IPS-NIHi7 (cell line): ENCODE measurements around the gene PAX7.

ENCODE experiments used
- DNase-seq: peaks from one replicate; pipeline ENCODE4 v3.0.0; 2012; ENCODE audit warnings: mixed read lengths; ENCODE audit errors: extremely low spot score

Gene PAX7

DNA sequence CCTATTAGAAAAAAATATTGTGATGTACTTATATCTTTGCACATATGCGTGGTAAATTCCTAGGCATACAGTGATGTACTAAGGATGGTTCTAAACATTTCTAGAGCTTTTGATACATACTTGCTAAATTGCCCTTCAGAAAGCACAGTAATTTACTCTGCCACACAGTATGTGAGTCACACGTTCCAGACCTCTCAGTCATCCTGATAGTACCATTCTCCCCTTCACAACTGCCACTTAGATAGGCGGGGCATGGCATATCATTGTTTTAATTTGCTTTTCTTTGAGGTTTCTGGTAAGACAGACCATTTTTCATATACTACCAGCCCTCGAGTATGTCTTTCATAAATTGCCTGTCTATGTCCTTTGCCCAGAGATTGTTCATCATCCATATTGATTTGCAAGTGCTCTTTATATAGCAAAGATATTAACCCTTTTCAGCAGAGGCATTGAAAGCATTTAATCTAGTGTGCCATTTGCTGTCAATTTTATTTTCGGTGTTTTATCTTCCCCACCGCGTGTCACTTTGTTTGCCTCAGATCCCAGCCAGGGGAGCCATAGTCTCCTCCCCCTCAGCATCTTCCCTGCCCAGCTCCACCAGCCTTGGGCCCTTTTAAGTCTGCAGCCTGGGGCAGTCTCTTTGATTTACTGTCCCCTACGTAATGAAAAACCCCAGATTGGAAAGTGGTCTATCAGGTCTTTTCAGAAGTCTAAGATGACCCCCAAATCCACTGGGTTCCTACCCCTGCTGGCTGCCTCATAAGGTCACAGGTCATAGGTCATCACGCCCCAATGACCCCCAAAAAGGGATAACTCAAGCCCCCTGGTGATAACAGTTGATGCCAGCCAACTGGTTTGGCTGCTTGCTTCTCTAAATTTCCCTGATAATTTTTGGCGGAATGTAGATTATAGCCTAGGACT lies 11.8 kb upstream of the PAX7 start:
- no peak for DNase-seq

DNA sequence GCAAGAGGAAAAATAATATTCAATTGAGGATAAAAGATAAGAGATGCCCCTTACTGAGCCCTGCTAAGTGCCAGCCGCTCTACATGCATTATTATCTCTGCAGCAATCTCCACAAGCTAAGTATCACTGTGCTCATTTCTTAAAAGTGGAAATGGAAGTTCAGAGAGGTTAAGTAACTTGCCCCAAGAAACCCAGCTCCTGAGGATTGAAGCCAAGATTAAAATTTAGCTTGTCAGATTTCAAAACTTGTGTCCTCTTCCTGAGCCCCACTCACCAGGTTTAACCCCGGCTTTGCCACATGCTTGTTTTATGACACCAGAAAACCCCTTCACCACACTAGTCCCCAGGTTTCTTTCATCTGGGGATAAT lies 11.2 kb upstream of the PAX7 start:
- no peak for DNase-seq

DNA sequence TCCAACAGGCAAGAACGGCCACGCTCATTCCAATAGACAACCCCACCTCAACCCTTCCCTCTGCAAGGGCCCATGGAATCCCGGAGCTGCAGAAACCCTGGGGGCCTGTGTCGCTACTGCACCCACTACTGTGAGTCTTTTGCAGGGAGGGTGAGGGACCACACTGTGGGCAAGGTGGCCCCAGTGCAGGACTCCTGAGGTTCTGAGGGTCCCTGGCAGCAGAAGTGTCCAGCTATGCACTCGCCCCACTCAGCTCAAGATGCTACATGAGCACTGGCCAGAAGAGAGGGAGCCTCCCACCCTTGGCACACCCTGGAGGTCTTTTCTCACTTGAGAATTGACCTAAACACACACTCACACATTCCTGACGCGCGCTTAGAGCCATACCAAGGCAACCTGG lies 2.1 kb upstream of the PAX7 start:
- DNase-seq: no peak

DNA sequence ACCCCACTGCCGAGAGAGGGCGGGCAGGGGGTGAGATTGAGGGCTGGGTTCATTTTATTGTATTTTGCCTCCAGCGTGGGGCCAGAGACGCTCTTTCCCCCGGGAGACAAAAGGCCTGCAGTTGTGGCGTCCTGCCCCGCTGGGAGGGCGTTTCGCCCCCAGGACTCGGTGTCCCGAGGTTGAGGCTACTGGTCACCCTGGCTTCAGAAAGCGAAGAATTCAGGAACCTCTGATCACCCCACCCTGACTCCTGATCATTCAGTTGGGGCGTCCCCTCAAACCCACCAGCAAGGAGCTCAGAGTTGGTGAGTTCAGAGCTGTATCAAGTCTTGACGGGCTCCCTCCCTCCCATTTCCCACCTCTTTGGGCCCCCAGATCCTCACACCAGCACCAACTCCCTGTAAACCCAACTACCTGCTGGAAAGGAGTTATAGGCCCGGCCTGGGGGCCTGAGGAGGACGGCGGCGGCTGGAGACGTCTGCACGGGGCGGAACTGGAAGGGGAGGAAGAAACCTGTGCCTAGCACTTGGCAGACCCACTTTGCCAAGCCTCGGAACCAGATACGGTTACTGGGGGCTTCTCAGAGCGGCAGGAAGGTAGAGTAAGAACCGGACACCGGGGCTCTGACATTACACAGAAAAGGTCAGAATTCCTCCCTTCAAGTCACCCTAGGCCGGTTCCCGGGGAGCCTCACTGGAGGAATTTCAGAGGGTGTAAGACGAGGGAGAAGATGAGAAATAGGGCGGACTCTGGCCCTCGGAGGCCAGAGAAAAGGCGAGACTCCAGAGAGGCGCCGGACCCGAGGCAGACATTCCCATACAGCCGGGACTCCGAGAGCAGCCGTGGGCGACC lies 761 bp upstream of the PAX7 start:
- DNase-seq: no peak

DNA sequence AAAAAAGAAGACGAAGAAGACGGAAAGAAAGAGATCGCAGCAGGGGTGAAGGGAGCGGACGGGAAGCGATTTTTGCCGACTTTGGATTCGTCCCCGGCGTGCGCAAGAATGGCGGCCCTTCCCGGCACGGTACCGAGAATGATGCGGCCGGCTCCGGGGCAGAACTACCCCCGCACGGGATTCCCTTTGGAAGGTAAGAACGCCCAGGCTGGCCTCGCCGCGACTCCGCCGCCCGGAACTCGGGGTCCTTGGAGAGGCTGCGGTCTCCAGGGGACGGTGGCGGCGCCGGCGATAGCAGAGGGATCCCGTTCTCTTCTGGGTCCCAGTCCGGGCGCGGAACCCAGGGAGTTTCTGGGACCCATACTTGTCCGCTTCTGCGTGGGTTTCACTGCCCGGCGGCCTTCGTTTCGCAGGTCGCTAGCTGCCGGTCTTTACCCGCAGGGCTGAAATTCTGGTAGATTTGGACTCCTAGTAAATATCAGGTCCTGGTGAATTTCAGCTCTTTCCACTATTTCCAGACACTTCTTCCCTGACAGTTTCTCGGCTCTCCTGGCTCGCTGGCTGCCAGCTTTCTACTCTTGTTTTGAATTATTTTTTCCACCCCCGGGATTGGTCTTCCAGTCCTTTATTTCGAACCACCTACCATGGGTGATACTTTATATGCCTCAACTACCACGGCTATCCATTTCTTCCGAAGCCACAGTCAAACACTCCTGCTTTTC lies 1.0 kb downstream of the PAX7 start:
- no peak for DNase-seq

DNA sequence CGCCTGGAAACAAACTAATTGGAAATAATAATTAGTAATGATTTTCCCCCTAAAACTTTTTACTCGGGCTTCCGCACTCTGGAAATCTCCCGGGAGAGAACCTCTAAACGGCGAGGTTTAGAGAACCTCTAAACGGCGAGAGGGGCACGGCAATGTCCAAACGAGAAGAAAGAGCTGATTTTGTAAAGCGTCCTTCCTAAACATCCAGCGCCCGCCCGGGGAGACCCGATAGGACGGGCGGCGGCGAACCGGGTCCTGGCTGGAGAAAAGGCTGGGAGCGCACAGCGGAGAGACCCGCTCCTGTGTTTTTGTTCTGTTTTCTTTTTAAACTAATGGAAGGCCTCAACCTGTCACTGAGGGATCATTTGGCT lies 1.6 kb downstream of the PAX7 start:
- no peak for DNase-seq

DNA sequence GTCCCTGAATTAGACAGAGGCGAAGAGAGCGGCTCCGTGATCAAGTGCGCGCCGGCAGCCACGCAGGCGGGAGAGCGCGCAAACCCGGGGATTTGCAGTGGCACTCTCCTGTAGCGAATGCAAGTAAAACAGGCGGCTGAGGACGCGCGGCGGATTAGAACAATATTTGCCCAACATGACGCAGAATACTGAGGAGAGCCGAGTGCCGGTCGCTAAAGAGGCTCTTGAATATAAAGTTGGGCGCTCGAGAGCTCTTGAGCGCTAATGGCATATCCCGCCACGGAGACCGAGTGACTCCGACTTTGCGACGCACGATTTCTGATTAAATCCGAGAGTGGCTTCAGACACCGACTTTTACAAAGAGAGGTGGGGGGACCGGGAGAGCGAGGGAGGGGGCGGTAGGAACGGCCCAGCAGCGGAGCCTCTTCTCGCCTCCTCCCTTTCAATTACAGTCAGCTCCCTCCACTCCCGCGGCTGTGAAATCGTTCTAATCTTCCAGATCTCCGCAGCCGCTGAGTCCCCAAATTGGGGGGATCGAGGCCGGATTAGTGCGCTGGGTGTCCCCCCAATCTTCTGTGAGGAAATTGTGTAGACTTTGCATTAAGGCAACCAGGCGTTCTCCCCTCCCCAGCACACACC lies 2.3 kb downstream of the PAX7 start:
- DNase-seq: no peak

DNA sequence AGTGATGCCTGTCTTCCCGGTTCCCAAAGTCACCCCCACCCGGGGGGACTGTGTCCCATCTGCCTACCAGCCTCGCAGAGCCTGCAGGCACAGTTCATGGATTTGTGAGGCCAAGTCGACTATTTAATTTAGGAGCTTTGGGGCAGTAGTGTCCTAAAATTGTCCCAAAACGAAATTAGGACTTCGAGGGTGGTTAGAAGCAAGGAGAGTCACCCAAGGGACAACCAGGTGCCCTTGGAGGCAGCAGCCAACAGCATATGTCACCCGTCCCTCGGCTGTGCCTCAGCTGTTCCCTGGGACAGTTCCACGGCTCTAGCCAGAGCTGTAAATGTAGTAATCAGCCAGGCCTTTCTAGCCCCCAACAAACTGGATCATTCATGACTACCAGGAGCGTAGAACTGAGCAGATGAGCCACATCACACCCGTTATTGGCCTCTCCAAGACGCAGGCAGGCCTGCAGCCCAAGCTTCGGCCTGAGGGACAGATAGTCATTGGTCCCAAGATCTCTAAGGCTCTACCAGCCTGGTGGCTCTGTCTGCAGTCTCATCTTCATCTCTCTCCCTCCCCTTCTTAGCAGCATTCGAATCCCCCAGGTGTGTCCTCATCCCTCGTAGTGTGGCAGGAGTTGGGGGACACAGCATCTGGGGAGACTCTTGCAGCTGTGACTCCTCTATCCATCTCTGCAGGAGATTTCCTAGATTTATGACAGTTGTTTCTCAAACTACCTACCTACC lies 2.9 kb downstream of the PAX7 start:
- no peak for DNase-seq

DNA sequence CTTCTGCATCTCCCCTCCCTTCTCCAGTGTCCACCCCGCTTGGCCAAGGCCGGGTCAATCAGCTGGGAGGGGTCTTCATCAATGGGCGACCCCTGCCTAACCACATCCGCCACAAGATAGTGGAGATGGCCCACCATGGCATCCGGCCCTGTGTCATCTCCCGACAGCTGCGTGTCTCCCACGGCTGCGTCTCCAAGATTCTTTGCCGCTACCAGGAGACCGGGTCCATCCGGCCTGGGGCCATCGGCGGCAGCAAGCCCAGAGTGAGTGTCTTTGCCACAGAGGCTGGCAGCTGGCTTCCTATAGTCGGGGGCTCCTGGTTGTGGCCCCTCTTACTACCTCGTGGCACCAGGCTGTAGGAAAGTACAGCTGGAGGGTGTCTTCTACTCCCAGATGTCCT lies 3.6 kb downstream of the PAX7 start:
- no peak for DNase-seq

DNA sequence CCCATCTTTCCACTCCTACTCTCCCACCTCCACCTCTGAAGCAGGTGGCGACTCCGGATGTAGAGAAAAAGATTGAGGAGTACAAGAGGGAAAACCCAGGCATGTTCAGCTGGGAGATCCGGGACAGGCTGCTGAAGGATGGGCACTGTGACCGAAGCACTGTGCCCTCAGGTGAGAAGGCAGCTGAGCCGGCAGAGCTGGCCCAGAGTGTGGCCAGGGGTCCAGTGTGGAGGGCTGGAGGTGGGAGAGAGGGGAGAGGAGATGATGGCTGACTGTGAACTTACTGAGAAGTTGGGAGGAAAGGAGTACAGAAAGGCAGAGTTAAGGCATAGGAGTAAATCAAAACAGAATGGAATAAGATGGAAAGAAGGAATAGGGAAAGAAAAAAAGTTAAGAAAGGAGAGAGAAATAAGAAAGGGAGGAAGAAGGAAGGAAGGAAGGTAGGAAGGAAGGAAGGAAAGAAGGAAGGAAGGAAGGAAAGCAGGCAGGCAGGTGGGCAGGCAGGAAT lies 4.5 kb downstream of the PAX7 start:
- DNase-seq: no peak

DNA sequence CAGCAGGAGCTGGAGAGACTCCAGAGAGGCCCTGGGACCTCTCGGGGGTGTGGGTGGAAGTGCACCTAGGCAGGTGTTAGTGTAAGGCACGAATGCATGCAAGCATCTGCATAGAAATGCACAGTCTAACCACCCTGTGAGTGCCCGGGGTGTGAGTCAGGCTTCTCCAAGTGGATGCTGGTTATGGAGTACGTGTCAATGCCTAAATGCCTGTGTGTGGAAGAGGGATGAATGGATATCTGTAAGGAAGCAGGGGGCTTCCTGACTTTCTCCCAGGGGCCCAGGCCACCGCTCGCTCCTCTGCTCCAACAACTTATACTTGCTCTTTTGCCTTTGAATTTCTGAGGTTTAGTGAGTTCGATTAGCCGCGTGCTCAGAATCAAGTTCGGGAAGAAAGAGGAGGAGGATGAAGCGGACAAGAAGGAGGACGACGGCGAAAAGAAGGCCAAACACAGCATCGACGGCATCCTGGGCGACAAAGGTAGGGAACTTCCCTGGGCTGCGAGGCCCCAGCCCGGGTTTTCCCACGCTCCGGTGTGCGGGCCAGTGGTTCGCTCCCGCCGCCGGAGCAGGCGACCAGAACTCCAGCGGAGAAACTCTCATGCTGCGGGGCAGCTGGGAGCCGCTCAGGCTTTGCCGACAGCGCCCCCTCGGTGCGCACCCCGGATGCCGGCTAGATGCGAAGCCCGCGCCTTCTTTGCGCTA lies 5.4 kb downstream of the PAX7 start:
- no peak for DNase-seq

DNA sequence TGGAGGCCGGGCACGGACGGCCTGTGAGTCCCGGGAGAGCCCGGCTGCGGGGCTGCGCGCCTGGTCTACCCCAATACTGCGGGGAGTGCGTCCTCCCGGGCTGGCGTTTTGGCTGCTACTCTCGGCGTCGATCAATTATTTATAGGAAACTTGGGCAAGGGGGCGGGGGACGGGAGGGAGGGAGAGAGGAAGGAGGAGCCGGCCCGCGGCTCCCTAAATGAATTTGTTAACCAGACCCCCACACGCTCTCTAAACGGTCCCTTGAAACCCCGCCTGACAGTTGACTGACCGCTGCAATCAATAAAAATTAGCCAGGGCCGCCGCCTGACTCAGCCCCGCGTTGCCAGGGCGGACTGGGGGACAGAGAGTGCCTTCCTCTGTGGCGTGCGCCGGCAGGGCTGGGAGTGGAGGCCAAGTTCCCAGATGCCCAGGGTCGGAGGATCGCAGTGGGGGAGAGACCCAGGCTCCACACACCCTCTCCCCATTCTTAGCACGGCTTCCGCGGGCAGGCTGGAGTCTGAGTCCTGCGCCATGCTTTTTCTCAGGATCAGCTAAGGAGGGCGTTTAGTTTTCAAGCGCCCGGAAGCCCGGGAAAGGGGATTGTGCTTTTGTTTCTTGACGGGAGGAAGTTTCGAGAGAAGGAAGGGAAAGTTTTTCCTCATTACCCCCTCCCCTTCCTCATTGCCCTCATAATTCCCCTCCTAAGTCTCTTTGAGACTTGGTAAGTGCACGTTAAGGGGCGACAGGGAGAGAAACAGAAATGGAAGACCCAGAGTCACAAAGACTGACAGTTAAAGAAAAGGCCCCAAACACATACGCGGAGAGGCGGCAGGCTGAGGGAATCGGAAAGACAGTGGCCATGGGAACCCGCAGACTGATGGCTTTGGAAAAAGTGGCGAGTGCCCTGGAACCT lies 6.2 kb downstream of the PAX7 start:
- no peak for DNase-seq

DNA sequence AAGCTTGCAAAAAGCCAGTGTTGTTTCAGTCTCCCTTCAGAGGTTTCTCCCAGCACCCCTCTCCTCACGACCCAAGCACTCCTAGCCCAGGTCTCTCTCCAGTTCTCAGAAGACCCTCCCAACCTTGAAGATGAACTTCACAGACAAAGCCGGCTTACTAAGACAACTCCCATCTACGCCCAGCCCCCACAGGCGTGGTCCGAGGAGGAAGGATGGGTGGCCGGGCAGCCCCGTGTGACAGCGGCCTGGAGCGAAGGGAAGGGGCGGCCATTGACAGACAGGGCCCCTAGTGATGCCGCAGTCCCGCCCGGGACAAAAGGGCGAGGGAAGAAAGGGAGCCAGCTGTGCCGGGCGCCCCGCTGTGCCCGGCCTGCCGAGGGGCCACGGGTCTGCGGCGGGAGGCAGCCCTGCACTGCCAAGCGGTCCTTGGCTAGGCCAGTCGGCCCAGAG lies 6.9 kb downstream of the PAX7 start:
- no peak for DNase-seq

DNA sequence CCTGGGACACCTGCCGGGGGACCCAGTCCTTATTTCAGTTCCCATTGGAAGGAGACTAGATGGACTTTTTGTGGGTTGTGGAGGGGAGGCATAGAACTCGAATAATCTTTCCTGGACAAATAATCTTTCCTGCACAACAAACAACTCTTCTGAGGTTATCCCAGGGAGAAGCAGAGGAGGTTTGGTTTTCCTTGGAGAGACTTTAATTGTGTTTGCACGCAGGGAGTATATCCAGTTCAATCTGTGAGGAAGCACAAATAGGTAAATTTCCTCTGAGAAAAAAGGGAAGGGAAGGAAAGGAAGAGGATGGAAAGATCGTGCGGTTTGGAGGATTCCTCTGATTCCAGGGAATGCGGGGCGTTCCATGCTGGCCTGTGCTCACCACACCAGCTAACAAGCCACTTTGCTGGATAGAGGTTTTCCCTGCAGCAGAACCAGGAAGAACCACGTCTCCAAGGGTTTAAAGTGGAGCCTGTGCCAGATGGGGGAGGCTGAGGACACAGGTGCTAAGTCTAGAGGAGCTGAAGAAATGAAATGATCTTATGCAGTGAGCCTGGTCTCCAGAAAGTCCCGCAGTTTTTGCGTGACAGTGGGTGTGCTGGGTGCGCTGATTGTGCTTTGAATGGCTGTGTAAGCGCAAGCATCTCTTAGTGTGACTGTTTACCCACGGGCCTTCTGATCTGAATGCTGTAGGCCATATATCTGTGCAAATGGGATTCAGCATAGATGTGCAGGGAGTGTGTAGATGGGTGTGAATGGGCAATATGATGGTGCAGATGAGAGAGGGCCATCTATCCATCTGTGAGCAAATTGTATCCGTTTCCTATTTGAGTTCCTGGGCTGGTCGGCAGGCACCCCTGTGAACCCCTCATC lies 7.6 kb downstream of the PAX7 start:
- DNase-seq: no peak

DNA sequence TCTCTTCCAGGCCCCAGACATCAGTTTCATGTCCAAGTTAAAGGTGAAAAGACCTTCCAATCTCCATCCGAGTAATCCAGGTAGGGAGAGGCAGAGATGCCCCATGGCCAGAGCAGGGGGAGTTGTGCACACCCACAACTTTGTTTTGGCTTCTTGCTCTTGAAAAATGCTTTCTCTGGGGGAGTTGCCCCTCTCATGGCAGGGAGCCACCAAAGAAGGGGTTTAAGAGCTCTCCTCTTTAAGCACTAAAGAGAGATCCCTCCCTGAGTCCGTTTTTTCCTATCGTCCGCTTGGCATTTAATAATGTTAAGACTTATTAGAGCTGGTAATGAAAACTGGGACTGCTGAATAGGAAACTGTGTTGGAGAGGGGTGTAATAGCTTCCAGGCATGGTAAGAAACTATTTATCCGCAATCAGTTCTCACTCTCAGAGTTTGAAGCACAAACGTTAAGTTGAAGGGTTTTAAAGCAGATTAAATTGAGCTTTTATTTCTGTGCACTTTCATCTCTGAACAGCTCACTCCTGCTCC lies 8.3 kb downstream of the PAX7 start:
- no peak for DNase-seq

DNA sequence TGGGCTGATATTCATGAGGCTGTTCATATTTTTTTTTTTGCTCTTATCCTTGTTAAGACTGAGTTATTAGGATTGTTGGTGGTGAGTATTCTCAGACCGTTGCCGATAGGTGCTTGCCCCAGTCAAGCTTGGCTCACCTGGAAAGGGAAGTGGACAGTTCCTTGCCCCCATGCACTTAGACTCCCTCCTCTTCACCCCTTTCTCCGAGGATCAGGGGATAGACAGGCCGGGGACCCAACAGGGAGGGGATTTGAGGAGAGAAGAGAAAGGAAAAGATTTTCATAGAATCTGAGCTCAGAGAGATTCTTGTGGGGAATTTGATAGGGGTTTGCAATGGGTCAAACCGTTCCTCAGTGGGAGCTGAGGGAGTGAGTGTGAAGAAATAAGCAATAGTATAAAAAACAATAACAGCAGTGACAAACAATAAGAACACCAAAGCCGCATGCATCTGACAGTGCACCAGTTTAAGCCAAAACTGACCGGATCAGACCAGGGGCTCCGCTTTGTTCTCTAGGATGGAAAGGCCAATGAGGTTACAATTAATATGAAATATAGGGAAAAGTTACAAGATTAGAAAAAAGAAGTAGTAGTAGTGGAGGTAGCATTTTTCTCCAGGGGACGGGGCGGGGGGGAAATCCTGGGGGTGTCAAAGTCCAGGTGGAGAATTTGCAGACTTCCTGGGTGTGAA lies 8.9 kb downstream of the PAX7 start:
- DNase-seq: no peak
